Mammary epithelial cell (primary cell): ENCODE data around the gene MGARP.

ENCODE experiments used
- EZH2 ChIP-seq: IDR thresholded peaks from 2 replicates; pipeline ENCODE4 v1.6.1; 2012; ENCODE audit warnings: low read length, inconsistent platforms, borderline replicate concordance
- TF ChIP-seq, protein P1 (sequence below), 2 donors: IDR thresholded peaks in 1 of 2; conservative IDR thresholded peaks in 1 of 2; 2 replicates each; pipeline ENCODE4 v1.5.1; 2011 to 2012; ENCODE audit warnings: inconsistent platforms in 2 of 2, low read length in 2 of 2, mild to moderate bottlenecking in 2 of 2, control low read depth in 1 of 2, low read depth in 1 of 2; ENCODE audit not compliant: insufficient read depth in 1 of 2; ENCODE audit errors: extremely low read depth in 1 of 2

GRCh38 chr4:139282065-139282720, 2.2 kb upstream of the MGARP start:
- TF ChIP-seq, protein P1, sequence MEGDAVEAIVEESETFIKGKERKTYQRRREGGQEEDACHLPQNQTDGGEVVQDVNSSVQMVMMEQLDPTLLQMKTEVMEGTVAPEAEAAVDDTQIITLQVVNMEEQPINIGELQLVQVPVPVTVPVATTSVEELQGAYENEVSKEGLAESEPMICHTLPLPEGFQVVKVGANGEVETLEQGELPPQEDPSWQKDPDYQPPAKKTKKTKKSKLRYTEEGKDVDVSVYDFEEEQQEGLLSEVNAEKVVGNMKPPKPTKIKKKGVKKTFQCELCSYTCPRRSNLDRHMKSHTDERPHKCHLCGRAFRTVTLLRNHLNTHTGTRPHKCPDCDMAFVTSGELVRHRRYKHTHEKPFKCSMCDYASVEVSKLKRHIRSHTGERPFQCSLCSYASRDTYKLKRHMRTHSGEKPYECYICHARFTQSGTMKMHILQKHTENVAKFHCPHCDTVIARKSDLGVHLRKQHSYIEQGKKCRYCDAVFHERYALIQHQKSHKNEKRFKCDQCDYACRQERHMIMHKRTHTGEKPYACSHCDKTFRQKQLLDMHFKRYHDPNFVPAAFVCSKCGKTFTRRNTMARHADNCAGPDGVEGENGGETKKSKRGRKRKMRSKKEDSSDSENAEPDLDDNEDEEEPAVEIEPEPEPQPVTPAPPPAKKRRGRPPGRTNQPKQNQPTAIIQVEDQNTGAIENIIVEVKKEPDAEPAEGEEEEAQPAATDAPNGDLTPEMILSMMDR (conservative IDR thresholded peaks at IDR 0.05 in 1 of 2, IDR thresholded peaks at IDR 0.05 in 1 of 2; ENCODE audit: extremely low read depth in 1 of 2, insufficient read depth in 1 of 2, low read depth in 1 of 2, low read length in 2 of 2), result no peak
- no peak for TF ChIP-seq EZH2
